A549 treated with ZK216348 at 1 μM for 4 hours (cell line): ENCODE results near the gene GJA4. TPM values are rescaled to one million over a fixed set of nuclear protein-coding genes. Genes with fewer than 3 reads are reported as not detected.

Source experiments
- total RNA-seq: library from RNA; stranded (reverse); fragments of 200-300 nt; extraction: Qiagen RNA extraction; gene quantifications from 5 replicates; pipeline ENCODE4 v1.2.3, GENCODE V29; 2022; ENCODE audit warnings: low read depth

GJA4 gene
- total RNA-seq, result not detected in 5 replicates

DNA sequence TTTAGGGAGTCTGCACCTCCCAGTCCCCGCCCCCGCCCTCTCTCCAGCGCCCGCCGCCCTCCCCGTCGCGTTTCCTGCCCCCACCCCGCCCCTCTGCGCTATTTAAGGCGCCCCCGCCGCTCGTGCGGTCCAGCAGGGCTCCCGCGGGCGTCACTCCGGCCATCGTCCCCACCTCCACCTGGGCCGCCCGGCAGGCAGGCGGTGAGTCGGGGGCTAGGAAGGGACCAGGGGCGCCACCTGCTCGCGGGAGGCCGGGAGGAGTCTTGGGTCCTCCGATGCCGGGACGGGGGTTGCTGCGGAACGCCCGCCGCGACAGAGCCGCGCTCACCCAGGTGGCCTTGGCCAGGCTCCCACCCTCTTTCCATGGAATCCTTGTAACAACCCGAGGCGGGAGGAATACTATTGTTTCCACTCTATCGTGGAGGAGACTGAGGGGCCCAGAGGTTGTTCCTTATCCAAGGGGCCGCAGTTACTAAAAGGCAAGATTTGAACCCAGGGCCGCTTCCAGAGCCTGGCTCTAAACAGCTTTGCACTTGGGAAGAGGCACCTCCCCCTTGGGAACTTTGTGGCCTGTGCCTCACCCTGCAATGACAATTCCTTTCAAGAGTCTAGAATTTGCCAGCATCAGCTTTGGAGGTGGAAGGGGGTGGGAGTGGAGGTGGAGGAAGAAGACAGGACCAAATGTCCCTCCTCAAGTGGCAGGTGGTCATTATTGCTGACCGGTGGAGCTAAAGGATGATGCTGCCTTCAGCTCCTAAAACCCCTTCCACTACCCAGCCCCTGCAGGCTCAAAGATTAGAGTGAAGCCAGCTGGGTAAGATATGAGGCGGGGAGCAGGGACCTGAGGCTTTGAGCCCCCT lies at the start of gene GJA4:
GJA4 (plus strand) TSS at position 132 of the 860 bp plus-strand sequence. CDS start 1,215 bp downstream, outside the sequence.

DNA sequence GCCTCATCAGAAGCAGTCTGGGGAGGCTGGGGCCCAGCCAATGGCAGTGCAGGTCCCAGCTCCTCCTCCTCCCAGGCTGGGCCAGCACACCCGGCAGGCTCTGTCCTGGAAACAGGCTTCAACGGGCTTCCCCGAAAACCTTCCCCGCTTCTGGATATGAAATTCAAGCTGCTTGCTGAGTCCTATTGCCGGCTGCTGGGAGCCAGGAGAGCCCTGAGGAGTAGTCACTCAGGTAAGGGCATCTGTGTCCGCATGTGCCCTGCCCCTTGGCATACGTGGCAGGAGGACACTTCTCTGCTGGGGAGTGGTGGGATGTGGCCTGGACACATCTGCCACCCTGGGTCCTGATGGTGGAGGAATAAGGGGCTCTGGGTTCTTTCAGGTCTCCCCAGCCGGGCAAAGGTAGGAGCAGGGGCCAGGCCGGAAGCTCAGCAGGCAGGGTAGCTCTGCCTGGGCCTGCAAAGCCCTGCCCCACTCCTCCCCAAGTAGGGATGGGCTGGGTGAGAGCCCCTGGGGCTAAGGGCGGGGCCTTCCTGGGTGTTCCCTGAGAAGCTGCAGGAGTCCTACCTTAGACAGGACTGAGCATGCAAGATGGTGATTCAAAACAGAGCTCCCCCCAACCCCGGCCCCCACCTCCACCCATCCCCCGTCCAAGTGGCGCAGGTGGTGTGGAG lies 37.7 kb upstream of the GJA4 start, which contains the start of gene GJB5:
GJB5 (plus strand) TSS at position 84 of the 674 bp plus-strand sequence. CDS start 2,284 bp downstream, outside the sequence.

DNA sequence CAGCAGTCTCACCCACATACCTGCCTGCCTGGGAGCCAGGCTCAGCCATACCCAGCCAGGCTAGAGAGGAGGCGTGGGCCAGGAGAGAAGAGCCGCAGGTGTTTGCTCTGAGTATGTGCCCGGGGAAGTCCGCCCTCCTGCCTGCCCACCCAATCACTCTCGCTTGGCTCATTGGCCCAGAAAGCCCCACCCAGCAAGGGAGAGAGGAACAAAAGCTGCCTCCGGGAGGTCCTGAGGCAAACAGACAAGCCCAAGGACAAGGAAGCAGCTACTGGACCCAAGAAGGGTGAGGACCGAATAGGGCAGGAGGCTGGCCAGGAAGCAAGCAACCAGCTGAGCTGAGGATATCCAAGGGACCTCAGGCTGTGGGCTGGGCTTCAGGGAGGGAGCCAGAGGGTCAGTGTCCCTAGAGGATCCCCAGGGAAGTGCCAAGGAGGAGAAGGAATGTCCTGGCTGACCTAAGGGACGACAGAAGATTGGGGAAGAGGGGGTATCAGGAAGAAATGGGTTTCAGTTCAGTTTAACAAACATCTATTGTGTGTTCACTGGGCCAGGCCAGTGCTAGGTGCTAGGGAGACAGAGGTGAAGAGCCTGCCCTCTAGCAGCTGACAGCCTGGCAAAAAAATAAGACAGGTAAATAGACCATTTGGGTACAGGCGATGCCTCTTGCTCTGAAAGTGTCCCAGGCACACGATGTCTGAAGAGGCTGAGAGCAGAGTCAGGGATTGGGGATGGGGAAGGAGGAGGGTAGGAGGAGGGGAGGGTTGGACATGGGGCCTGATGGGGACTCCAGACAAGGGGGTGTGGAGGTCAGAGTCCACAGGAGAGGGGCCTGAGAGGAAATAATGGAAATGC lies 33.1 kb upstream of the GJA4 start, which contains the start of gene GJB4:
GJB4 (plus strand) TSS at position 238 of the 855 bp plus-strand sequence. CDS start 1,515 bp downstream, outside the sequence.

DNA sequence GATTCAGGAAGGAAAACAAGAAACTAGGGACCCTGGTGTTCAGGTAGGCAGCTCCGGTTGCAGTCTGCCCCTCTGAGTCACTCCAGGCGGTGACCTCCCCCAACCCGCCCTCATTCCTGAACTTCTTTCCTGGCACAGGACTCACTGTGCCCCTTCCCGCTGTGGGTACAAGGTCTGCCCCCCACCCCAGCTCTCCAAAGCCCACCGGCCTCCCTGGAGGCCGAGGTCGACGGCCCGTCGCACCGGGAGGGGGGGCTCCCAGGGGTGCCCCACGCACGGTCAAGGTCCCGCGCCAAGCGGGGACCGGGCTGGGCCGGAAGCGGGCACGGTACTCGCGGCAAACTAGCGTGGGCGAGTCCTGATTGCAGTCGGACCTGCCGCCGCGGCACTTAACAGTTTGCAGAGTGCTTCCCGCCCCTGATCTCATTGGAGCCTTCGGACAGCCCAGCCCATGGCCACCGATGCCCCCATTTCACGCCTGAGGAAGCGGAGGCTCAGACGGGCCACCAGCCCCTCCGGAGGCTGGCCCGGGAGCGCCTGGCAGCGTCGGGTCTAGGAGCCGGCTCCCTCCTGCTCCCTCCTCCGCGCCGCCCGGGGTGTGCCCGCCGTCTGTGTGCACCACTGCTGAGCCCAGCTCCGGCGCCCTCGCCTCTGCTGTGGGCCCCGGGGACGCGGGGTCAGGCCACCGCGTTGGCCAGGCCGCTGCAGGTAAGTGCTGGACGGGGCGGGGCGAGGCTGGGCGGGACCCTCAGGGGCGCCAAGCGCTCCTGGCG lies 11.5 kb upstream of the GJA4 start, which contains the start of gene GJB3:
GJB3 (plus strand) TSS at position 144 of the 773 bp plus-strand sequence. CDS start 3,549 bp downstream, outside the sequence.

Other genes with a start within 250 kb of the GJA4 start
- gene GJB5, start 38.0 kb upstream of the GJA4 start, total RNA-seq, result 0.16 to 0.28 TPM (median 0.19 TPM) in 3 of 5 replicates, not detected in the others
- 0.05 to 0.11 TPM (median 0.09 TPM) in 4 of 5 replicates, not detected in the other for gene GJB4, start 33.3 kb upstream of the GJA4 start, total RNA-seq
- 7.4 to 11.8 TPM (median 9.4 TPM) in 5 replicates for gene GJB3, start 11.8 kb upstream of the GJA4 start, total RNA-seq
- gene SMIM12, start 66.8 kb downstream of the GJA4 start, total RNA-seq, result 51.2 to 61.7 TPM (median 57.6 TPM) in 5 replicates
- gene DLGAP3, start 136.7 kb downstream of the GJA4 start, total RNA-seq, result 0.09 to 0.27 TPM (median 0.26 TPM) in 5 replicates
- gene TMEM35B, start 192.3 kb downstream of the GJA4 start, total RNA-seq, result 13.3 to 16.4 TPM (median 15.1 TPM) in 5 replicates
- 1.7 to 5.5 TPM (median 5.1 TPM) in 5 replicates for gene ZMYM6, start 238.9 kb downstream of the GJA4 start, total RNA-seq